MM.1S (cell line): ENCODE data around the gene CX3CL1.

Experiments used
- DNase-seq: peaks from one replicate; pipeline ENCODE4 v3.0.0-alpha.2; 2015
- H2AFZ ChIP-seq: fragments of 300-600 bp; sonication (generic); 2 replicates; pipeline ENCODE4 v1.6.0; 2016; ENCODE audit warnings: antibody characterized with exemption, low read length
- H3F3A ChIP-seq: fragments of 300-600 bp; sonication (generic); 2 replicates; pipeline ENCODE4 v1.6.1; 2016; ENCODE audit warnings: mild to moderate bottlenecking, antibody characterized with exemption, low read length, moderate library complexity, mixed read lengths; ENCODE audit not compliant: insufficient read depth
- H3K27ac ChIP-seq: fragments of 300-600 bp; sonication (generic); 2 replicates; pipeline ENCODE4 v1.5.1; 2016; ENCODE audit warnings: mild to moderate bottlenecking, low read length
- H3K27me3 ChIP-seq: fragments of 300-600 bp; sonication (generic); replicated peaks from 2 replicates; pipeline ENCODE4 v1.6.0; 2016; ENCODE audit warnings: low read length; ENCODE audit not compliant: insufficient read depth
- H3K36me3 ChIP-seq: fragments of 300-600 bp; sonication (generic); replicated peaks from 2 replicates; pipeline ENCODE4 v1.6.1; 2016; ENCODE audit warnings: mild to moderate bottlenecking, low read length, mixed read lengths; ENCODE audit not compliant: insufficient read depth
- H3K4me1 ChIP-seq: fragments of 300-600 bp; sonication (generic); 2 replicates; pipeline ENCODE4 v1.6.1; 2016; ENCODE audit warnings: low read length, mixed read lengths
- H3K4me2 ChIP-seq: fragments of 300-600 bp; sonication (generic); 2 replicates; pipeline ENCODE4 v1.6.0; 2016; ENCODE audit warnings: low read depth, low read length
- H3K4me3 ChIP-seq: fragments of 300-600 bp; sonication (generic); 2 replicates; pipeline ENCODE4 v1.5.1; 2016; ENCODE audit warnings: low read length, mixed read lengths
- H3K79me2 ChIP-seq: fragments of 300-600 bp; sonication (generic); 2 replicates; pipeline ENCODE4 v1.6.1; 2016; ENCODE audit warnings: mixed run types, low read length, mixed read lengths
- H3K9ac ChIP-seq: fragments of 300-600 bp; sonication (generic); 2 replicates; pipeline ENCODE4 v1.6.1; 2016; ENCODE audit warnings: low read length, mixed read lengths
- H3K9me2 ChIP-seq: fragments of 300-600 bp; sonication (generic); replicated peaks from 2 replicates; pipeline ENCODE4 v1.6.1; 2016; ENCODE audit warnings: mild to moderate bottlenecking, low read length, mixed read lengths; ENCODE audit not compliant: insufficient read depth
- H3K9me3 ChIP-seq: fragments of 300-600 bp; sonication (generic); replicated peaks from 2 replicates; pipeline ENCODE4 v1.6.1; 2016; ENCODE audit warnings: mild to moderate bottlenecking, low read length, mixed read lengths; ENCODE audit not compliant: insufficient read depth
- H4K20me1 ChIP-seq: fragments of 300-600 bp; sonication (generic); 2 replicates; pipeline ENCODE4 v1.6.1; 2016; ENCODE audit warnings: mild to moderate bottlenecking, low read length, moderate library complexity, mixed read lengths; ENCODE audit not compliant: insufficient read depth
- CTCF ChIP-seq: fragments of 300-600 bp; sonication (generic); IDR thresholded peaks from 2 replicates; pipeline ENCODE4 v1.5.1; 2016; ENCODE audit warnings: antibody characterized with exemption, low read length, mixed read lengths
- EZH2 ChIP-seq: fragments of 300-600 bp; sonication (generic); optimal IDR thresholded peaks from 2 replicates; pipeline ENCODE3; 2017; ENCODE audit warnings: low read depth, mild to moderate bottlenecking, antibody characterized with exemption, low read length, mixed read lengths
- EZH2phosphoT487 ChIP-seq: fragments of 300-600 bp; sonication (generic); IDR thresholded peaks from 2 replicates; pipeline ENCODE4 v1.6.1; 2018; ENCODE audit warnings: antibody characterized with exemption, low read length

The CX3CL1 gene

GRCh38 chr16:57426356-57426755 lies 54.1 kb downstream of the CX3CL1 start:
- no peaks in the 10 kb centered on the region for H3K79me2 ChIP-seq
- no peak overlapping the region for H2AFZ ChIP-seq
- no peaks in the 10 kb centered on the region for H4K20me1 ChIP-seq
- no peaks in the 10 kb centered on the region for H3K4me1 ChIP-seq
- TF ChIP-seq EZH2 (no peak), CTCF (no peak), EZH2phosphoT487 (no peak)
- no peaks in the 10 kb centered on the region for H3K9me3 ChIP-seq
- no peaks in the 10 kb centered on the region for H3K27me3 ChIP-seq
- H3F3A ChIP-seq, result no peaks in the 10 kb centered on the region
- no peak for DNase-seq
- no peak overlapping the region for H3K4me2 ChIP-seq
- H3K9me2 ChIP-seq, result no peaks in the 10 kb centered on the region
- no peak overlapping the region for H3K9ac ChIP-seq
- H3K36me3 ChIP-seq, result peaks cover 9% of the 10 kb centered on the region; the same call in 1 of the 2 replicates
- H3K4me3 ChIP-seq, result no peak overlapping the region
- H3K27ac ChIP-seq, result no peak overlapping the region

- Histone ChIP-seq H3K36me3 (peaks cover 9% of the 10 kb centered on the region; the same call in 1 of the 2 replicates), H3K27me3 (no peaks in the 10 kb centered on the region), H3K79me2 (no peaks in the 10 kb centered on the region), H3F3A (no peaks in the 10 kb centered on the region), H2AFZ (no peak overlapping the region), H3K9me2 (no peaks in the 10 kb centered on the region), H3K9me3 (no peaks in the 10 kb centered on the region), H4K20me1 (no peaks in the 10 kb centered on the region), H3K4me1 (no peaks in the 10 kb centered on the region), H3K4me3 (no peak overlapping the region), H3K4me2 (no peak overlapping the region), H3K9ac (no peak overlapping the region), H3K27ac (no peak overlapping the region)
- no peak for DNase-seq
- no peak for TF ChIP-seq EZH2phosphoT487
- no peak for TF ChIP-seq CTCF
- no peak for TF ChIP-seq EZH2
Measured at GRCh38 chr16:57427307-57427706, 55.0 kb downstream of the CX3CL1 start.

GRCh38 chr16:57427824-57428223 lies 55.5 kb downstream of the CX3CL1 start:
- no peaks in the 10 kb centered on the region for H3F3A ChIP-seq
- H3K9me3 ChIP-seq, result no peaks in the 10 kb centered on the region
- no peak overlapping the region for H3K4me2 ChIP-seq
- no peaks in the 10 kb centered on the region for H3K4me1 ChIP-seq
- TF ChIP-seq CTCF, result no peak
- no peak for TF ChIP-seq EZH2phosphoT487
- TF ChIP-seq EZH2, result no peak
- H3K36me3 ChIP-seq, result peaks cover 9% of the 10 kb centered on the region; the same call in 1 of the 2 replicates
- H2AFZ ChIP-seq, result no peak overlapping the region
- no peaks in the 10 kb centered on the region for H3K27me3 ChIP-seq
- no peaks in the 10 kb centered on the region for H4K20me1 ChIP-seq
- no peak for DNase-seq
- no peaks in the 10 kb centered on the region for H3K79me2 ChIP-seq
- no peak overlapping the region for H3K9ac ChIP-seq
- no peaks in the 10 kb centered on the region for H3K9me2 ChIP-seq
- no peak overlapping the region for H3K4me3 ChIP-seq
- no peak overlapping the region for H3K27ac ChIP-seq
